Gastroesophageal sphincter (tissue), 4 donors: ENCODE results near the gene PPOX. TPM values are rescaled to one million over a fixed set of nuclear protein-coding genes. Genes with fewer than 3 reads are reported as not detected.

Experiments used
- ATAC-seq: fragments of 150-250 bp; one replicate; pipeline ENCODE4 v1.9.1; 2016; ENCODE audit warnings: mild to moderate bottlenecking, moderate library complexity
- H3K27ac ChIP-seq, 4 donors: fragments of 200-600 bp; sonication (generic) in 3 of 4; 1 replicate in 3 of 4; 2 replicates in 1 of 4; pipeline ENCODE4 v1.5.1; 2016 to 2019
- H3K27me3 ChIP-seq: fragments of 200-600 bp; sonication (generic); one replicate; pipeline ENCODE4 v1.5.1; 2019
- H3K36me3 ChIP-seq, 2 donors: fragments of 200-600 bp; sonication (generic); one replicate each; pipeline ENCODE4 v1.5.1; 2019; ENCODE audit warnings: control low read depth in 1 of 2
- H3K4me1 ChIP-seq, 3 donors: fragments of 200-600 bp; sonication (generic); 1 replicate in 2 of 3; 2 replicates in 1 of 3; pipeline ENCODE4 v1.5.1; 2016 to 2019; ENCODE audit warnings: control low read depth in 2 of 3
- H3K4me3 ChIP-seq, 2 donors: fragments of 200-600 bp; sonication (generic); one replicate each; pipeline ENCODE4 v1.5.1; 2019; ENCODE audit warnings: mild to moderate bottlenecking in 1 of 2, moderate library complexity in 1 of 2
- H3K9me3 ChIP-seq, 3 donors: fragments of 200-600 bp; sonication (generic); one replicate each; pipeline ENCODE4 v1.5.1; 2017 to 2019; ENCODE audit warnings: control low read depth in 2 of 3
- EP300 ChIP-seq: sonication (generic); formaldehyde crosslinking; IDR thresholded peaks from one replicate; pipeline ENCODE4 v1.6.1; 2017; ENCODE audit warnings: antibody characterized with exemption, mild to moderate bottlenecking
- POLR2A ChIP-seq, 2 donors: fragments of 450-650 bp; IDR thresholded peaks; one replicate each; pipeline ENCODE4 v1.6.1; 2017; ENCODE audit warnings: antibody characterized with exemption in 2 of 2, mild to moderate bottlenecking in 2 of 2, moderate library complexity in 1 of 2
- POLR2AphosphoS5 ChIP-seq: sonication (generic); formaldehyde crosslinking; IDR thresholded peaks from one replicate; pipeline ENCODE4 v1.6.1; 2017; ENCODE audit warnings: antibody characterized with exemption
- WGBS, 2 donors: methylation state at CpG; one replicate each; pipeline ENCODE4 v1.1.5; 2018; ENCODE audit warnings: low coverage in 1 of 2; 5-methylcytosine and 5-hydroxymethylcytosine counted together
- total RNA-seq, 4 donors: library from RNA; depleted of rRNA; stranded (reverse); fragments of >200 nt; gene quantifications; one replicate each; pipeline ENCODE4 v1.1.0, GENCODE V29; 2016
- TF ChIP-seq, protein P1 (sequence below), 4 experiments: fragments of 200-600 bp in 2 of 4; fragments of 450-650 bp in 2 of 4; sonication (generic) in 1 of 4; IDR thresholded peaks; one replicate each; pipeline ENCODE4 v1.5.1; 2017 to 2019; ENCODE audit warnings: antibody characterized with exemption in 4 of 4, mild to moderate bottlenecking in 2 of 4, moderate library complexity in 2 of 4

Gene PPOX
- total RNA-seq, 4 donors from 2014 or later: 10.5 to 27.4 (median 17.6) TPM

DNA sequence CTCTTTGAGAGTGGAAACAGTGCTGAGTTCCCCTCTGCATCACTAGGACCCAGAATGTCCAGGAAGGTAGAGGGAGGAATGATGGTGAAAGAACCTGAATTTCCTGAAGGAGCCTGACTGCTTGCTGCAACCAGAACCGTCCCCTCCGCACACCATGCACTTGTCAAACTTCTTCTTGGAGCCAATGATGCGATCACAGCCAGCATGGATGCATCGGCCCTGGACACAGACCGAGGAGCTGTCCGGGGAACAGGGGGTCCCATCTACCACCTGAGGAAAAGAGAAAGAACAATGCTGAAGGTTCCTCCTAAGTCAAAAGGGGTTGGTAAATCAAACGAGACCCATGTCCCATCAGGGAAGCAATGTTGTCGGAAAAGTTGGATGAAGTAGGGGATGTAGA is 25.7 kb downstream of the PPOX start:
- ATAC-seq: no peak
- peaks cover 0 to 19% of the 10 kb centered on the region in 2 donors for H3K36me3 ChIP-seq
- TF ChIP-seq POLR2A (IDR thresholded peaks at IDR 0.05) (no peak), POLR2AphosphoS5 (no peak)

DNA sequence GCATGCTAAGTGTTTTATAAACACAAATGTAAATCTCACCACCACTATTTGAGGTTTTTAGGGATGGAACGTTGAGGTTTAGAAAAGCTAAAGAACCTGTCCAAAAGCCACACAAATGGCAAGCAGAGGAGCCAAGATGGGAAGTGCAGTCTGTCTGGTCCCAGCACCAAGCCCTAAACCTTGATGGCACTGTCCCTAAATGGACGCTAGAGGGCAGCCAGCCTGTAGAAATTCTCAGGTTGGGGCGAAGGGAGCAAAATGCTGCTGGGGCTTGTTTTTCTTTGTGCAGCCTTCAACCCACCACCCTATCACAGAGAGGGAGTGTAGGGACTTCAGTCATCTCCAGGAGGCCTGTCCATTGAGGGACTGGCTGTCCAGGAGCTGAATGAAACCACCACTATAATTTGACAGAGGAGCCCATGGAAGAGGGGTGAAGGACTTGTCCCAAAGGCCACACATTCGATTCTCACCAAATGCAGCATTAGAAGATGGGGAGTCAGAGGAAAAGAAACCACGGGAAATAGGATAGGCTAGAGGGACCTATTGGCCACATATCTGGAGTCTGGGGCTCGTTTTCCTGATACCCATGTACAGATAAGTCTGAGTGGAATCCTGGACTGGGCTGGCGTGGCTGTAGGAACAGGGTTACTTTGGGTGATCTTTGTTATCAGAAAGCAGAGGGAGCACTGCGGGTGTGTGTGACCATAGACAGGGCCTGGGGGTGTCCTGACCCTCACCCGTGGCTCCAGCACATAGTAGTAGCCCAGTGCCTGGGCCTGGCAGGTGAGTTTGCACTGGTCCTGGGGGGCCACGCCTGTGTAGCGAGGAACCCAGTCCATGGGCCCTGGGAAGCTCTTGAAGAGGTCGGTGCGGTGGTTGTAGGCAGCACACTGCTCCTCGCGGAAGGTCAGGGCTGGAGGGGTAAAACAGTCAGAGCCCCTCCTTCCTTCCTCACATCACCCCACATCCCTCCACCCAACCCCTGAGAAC is 26.5 kb downstream of the PPOX start:
- Histone ChIP-seq H3K9me3 (no peaks in the 10 kb centered on the region), H3K4me3 (no peak overlapping the region), H3K4me1 (peaks cover 0 to 59% (median 14%) of the 10 kb centered on the region in 3 donors), H3K36me3 (peaks cover 0 to 19% of the 10 kb centered on the region in 2 donors), H3K27me3 (peaks cover 4% of the 10 kb centered on the region), H3K27ac (peak overlapping the region in 2 of 4 donors; percentile 1 to 32)
- WGBS, 2 donors: 16 to 36% methylated on average over 5 to 6 of the region's 15 CpGs
- TF ChIP-seq, protein P1, sequence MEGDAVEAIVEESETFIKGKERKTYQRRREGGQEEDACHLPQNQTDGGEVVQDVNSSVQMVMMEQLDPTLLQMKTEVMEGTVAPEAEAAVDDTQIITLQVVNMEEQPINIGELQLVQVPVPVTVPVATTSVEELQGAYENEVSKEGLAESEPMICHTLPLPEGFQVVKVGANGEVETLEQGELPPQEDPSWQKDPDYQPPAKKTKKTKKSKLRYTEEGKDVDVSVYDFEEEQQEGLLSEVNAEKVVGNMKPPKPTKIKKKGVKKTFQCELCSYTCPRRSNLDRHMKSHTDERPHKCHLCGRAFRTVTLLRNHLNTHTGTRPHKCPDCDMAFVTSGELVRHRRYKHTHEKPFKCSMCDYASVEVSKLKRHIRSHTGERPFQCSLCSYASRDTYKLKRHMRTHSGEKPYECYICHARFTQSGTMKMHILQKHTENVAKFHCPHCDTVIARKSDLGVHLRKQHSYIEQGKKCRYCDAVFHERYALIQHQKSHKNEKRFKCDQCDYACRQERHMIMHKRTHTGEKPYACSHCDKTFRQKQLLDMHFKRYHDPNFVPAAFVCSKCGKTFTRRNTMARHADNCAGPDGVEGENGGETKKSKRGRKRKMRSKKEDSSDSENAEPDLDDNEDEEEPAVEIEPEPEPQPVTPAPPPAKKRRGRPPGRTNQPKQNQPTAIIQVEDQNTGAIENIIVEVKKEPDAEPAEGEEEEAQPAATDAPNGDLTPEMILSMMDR (IDR thresholded peaks at IDR 0.05): peak in 3 of 4 experiments; percentile 73 to 86 (median 79)
- TF ChIP-seq EP300 (no peak), POLR2A (IDR thresholded peaks at IDR 0.05) (peak in 1 of 2 donors; percentile 10), POLR2AphosphoS5 (peak; percentile 37)
- peak; percentile 69 for ATAC-seq

More for the DNA sequence above, 25.7 kb downstream of the PPOX start:
- no peak overlapping the region for H3K27ac ChIP-seq
- no peaks in the 10 kb centered on the region for H3K9me3 ChIP-seq
- WGBS, 2 donors: 48 to 70% methylated on average over 5 to 7 of the region's 8 CpGs
- H3K4me3 ChIP-seq: no peak overlapping the region
- peaks cover 4% of the 10 kb centered on the region for H3K27me3 ChIP-seq
- H3K4me1 ChIP-seq: peaks cover 0 to 51% (median 11%) of the 10 kb centered on the region in 3 donors

DNA sequence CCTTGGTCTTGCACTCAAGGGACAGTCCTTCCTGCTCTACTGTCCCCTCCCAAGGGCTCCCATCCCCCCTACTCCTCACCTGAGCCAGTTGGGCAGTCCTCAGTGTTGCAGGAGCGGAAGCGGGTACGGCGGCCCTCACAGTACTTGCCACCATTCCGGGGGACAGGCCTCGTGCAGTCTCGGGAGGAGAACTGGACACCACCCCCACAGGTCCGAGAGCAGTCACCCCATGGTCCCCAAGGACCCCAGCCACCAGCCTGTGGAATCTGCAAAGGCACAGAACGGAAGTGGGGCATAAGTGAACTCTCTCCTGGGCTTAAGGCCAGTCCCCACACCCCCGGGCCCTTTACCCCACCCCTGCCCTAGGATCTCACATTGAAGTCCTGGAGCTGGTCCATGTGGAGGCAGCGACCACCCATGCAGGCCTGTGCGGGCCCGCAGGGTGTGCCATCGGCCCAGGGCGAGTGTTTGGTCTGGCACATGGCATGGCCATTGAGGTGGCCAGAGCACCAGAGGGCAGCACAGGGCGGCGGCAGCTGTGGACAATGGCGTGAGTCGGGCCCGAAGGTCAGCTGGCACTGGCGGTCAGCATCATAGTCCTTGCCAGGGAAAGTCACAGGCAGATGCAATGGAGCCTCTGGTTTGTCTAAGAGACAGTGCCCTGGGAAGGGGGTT is 27.5 kb downstream of the PPOX start:
- TF ChIP-seq, protein P1 (IDR thresholded peaks at IDR 0.05): peak in 1 of 4 experiments; percentile 30
- TF ChIP-seq EP300: no peak
- Histone ChIP-seq H3K27me3 (peaks cover 4% of the 10 kb centered on the region), H3K4me1 (peaks cover 0 to 68% (median 20%) of the 10 kb centered on the region in 3 donors), H3K9me3 (no peaks in the 10 kb centered on the region), H3K4me3 (peak overlapping the region in 1 of 2 donors; percentile 10), H3K27ac (peak overlapping the region in 2 of 4 donors; percentile 14 to 30), H3K36me3 (peaks cover 0 to 19% of the 10 kb centered on the region in 2 donors)
- WGBS, 2 donors: 69% methylated on average over 4 of the region's 21 CpGs; no CpG with 5 or more reads in 1 of the 2 donors
- no peak for ATAC-seq

DNA sequence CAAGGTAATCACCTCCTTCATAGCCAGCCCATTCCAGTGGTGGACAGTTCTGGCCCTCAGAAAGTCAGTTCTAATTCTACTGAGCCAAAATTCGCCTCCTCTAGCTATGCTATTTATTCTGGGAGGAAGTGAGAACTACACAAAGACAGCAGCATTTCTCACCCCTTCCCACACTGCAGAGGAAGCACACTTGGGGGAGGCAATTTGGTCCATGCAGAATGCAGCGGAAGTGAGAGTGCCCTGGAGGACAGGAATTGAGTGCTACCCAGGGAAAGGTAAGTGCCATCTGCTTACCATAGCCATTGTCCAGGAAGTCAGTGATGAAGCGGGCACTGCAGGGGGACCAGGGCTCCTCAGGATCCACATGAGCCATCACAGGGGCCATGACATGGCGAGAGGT is 28.9 kb downstream of the PPOX start:
- Histone ChIP-seq H3K36me3 (peaks cover 0 to 19% of the 10 kb centered on the region in 2 donors), H3K4me3 (peak overlapping the region in 1 of 2 donors; percentile 50), H3K4me1 (peaks cover 0 to 83% (median 34%) of the 10 kb centered on the region in 3 donors), H3K9me3 (no peaks in the 10 kb centered on the region), H3K27me3 (peaks cover 4% of the 10 kb centered on the region), H3K27ac (peak overlapping the region in 1 of 4 donors; percentile 3)
- TF ChIP-seq POLR2A (IDR thresholded peaks at IDR 0.05): no peak
- TF ChIP-seq, protein P1 (IDR thresholded peaks at IDR 0.05): no peak
- TF ChIP-seq POLR2AphosphoS5: no peak
- no peak for TF ChIP-seq EP300
- 80 to 100% methylated on average over 1 to 2 of the region's 4 CpGs for WGBS, 2 donors
- no peak for ATAC-seq

DNA sequence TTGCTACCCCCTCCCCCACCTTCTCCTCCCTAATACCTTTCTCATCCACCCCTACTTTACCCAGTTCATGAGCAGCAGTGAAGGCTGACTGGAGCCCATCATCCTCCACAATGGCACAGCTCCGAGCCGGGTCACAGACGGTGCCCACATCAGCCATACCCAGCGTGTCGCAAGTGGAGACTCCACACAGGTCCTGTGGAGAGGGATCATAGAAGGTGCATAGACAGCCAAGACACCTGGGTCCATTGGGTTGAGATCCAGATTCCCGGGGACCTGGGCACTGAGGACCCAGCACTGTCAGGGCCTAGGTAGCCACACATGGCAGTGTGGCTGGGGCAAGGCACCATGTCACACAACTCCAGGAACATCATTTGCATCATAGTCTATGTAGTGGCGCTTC is 29.9 kb downstream of the PPOX start:
- peak overlapping the region in 3 of 4 donors; percentile 94 to 96 (median 96) for H3K27ac ChIP-seq

More for the DNA sequence above, 29.9 kb downstream of the PPOX start:
- H3K27me3 ChIP-seq: no peaks in the 10 kb centered on the region
- H3K36me3 ChIP-seq: peaks cover 0 to 14% of the 10 kb centered on the region in 2 donors
- TF ChIP-seq POLR2AphosphoS5: no peak
- no peak for TF ChIP-seq POLR2A (IDR thresholded peaks at IDR 0.05)
- TF ChIP-seq, protein P1 (IDR thresholded peaks at IDR 0.05): no peak
- TF ChIP-seq EP300: no peak
- H3K4me1 ChIP-seq: peaks cover 0 to 89% (median 42%) of the 10 kb centered on the region in 3 donors
- no peak for ATAC-seq
- WGBS, 2 donors: 89 to 100% methylated on average over 1 to 4 of the region's 7 CpGs
- H3K9me3 ChIP-seq: no peaks in the 10 kb centered on the region
- peak overlapping the region in 1 of 2 donors; percentile 50 for H3K4me3 ChIP-seq
